HEK293T (cell line): ENCODE data around the gene SH3RF2.

Experiments
- ARNT ChIP-seq: fragments of 450-650 bp; IDR thresholded peaks from 2 replicates; pipeline ENCODE4 v1.6.1; 2017; ENCODE audit warnings: mild to moderate bottlenecking
- BHLHE40 ChIP-seq: fragments of 450-650 bp; IDR thresholded peaks from 2 replicates; pipeline ENCODE4 v1.6.1; 2016; ENCODE audit warnings: mild to moderate bottlenecking, moderate library complexity, borderline replicate concordance
- FOXK2 ChIP-seq: fragments of 450-650 bp; IDR thresholded peaks from 2 replicates; pipeline ENCODE4 v1.6.1; 2016; ENCODE audit warnings: mild to moderate bottlenecking
- FOXM1 ChIP-seq: fragments of 450-650 bp; IDR thresholded peaks from 2 replicates; pipeline ENCODE4 v1.6.1; 2017; ENCODE audit warnings: mild to moderate bottlenecking, borderline replicate concordance
- HDGF ChIP-seq: fragments of 450-650 bp; IDR thresholded peaks from 2 replicates; pipeline ENCODE4 v1.6.1; 2017; ENCODE audit warnings: antibody characterized with exemption, borderline replicate concordance
- L3MBTL2 ChIP-seq: fragments of 450-650 bp; conservative IDR thresholded peaks from 2 replicates; pipeline ENCODE4 v1.6.1; 2016; ENCODE audit warnings: mild to moderate bottlenecking
- NFRKB ChIP-seq: fragments of 450-650 bp; IDR thresholded peaks from 2 replicates; pipeline ENCODE4 v1.6.1; 2016; ENCODE audit warnings: mild to moderate bottlenecking, moderate library complexity
- SP1 ChIP-seq: fragments of 450-650 bp; IDR thresholded peaks from 2 replicates; pipeline ENCODE4 v1.6.1; 2017
- SUZ12 ChIP-seq: fragments of 450-650 bp; IDR thresholded peaks from 2 replicates; pipeline ENCODE4 v1.6.1; 2016; ENCODE audit warnings: mild to moderate bottlenecking
- TARDBP ChIP-seq: fragments of 450-650 bp; IDR thresholded peaks from 2 replicates; pipeline ENCODE4 v1.6.1; 2016
- ZNF384 ChIP-seq: fragments of 450-650 bp; IDR thresholded peaks from 2 replicates; pipeline ENCODE4 v1.6.1; 2016
- TF ChIP-seq, protein P1 (sequence below): fragments of 450-650 bp; IDR thresholded peaks from 2 replicates; pipeline ENCODE4 v1.6.1; 2016

DNA sequence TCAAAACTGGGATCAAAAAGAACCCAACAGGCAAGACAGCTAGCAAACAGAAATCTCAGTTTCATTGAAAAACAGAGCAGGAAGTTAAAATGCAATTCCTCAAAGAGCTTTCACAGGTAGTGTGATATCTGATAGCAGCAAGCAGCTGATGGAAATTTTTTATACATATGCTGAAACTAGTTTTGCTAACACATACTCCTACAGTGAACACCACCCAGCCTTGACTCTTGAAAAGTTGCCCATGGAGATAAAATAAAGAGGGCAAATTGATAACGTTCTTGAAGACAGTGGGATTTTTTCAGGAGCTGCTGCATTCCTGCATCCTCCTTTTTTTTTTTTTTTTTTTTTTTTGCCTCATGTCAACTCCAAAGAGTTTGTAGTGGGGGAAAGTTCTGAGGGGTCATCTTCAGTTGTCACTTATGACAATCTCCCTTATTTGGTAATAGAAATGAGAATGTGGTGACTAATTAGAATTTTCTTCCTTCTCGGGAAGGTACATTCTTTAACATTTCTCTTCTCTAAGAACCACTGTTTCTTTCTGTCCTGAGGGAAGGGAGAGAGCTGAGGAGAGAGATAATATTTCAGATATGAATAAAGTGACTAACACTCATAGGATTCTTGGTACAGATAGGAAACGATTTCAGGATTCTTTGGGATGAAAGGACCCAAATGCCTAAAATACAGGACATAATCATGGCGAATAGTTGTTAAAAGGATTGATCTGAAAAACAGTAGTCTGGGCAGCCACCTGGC, 24.6 kb downstream of the SH3RF2 start:
- TF ChIP-seq, protein P1, sequence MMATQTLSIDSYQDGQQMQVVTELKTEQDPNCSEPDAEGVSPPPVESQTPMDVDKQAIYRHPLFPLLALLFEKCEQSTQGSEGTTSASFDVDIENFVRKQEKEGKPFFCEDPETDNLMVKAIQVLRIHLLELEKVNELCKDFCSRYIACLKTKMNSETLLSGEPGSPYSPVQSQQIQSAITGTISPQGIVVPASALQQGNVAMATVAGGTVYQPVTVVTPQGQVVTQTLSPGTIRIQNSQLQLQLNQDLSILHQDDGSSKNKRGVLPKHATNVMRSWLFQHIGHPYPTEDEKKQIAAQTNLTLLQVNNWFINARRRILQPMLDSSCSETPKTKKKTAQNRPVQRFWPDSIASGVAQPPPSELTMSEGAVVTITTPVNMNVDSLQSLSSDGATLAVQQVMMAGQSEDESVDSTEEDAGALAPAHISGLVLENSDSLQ = no peak
- TF ChIP-seq FOXK2 = no peak
- no peak for TF ChIP-seq HDGF
- TF ChIP-seq NFRKB = no peak
- TF ChIP-seq SUZ12 = no peak
- no peak for TF ChIP-seq TARDBP
- no peak for TF ChIP-seq ZNF384
- TF ChIP-seq FOXM1 = no peak
- TF ChIP-seq SP1 = no peak
- no peak for TF ChIP-seq BHLHE40
- TF ChIP-seq ARNT = no peak
- no peak for TF ChIP-seq L3MBTL2
